Activated T-cell treated with anti-CD3 and anti-CD28 coated beads for 1 hour (primary cell): ENCODE data around the gene PTPRD.

Experiments used
- DNase-seq: peaks from one replicate; pipeline ENCODE4 v3.0.0-alpha.2; 2020; ENCODE audit warnings: low read depth

PTPRD gene

DNA sequence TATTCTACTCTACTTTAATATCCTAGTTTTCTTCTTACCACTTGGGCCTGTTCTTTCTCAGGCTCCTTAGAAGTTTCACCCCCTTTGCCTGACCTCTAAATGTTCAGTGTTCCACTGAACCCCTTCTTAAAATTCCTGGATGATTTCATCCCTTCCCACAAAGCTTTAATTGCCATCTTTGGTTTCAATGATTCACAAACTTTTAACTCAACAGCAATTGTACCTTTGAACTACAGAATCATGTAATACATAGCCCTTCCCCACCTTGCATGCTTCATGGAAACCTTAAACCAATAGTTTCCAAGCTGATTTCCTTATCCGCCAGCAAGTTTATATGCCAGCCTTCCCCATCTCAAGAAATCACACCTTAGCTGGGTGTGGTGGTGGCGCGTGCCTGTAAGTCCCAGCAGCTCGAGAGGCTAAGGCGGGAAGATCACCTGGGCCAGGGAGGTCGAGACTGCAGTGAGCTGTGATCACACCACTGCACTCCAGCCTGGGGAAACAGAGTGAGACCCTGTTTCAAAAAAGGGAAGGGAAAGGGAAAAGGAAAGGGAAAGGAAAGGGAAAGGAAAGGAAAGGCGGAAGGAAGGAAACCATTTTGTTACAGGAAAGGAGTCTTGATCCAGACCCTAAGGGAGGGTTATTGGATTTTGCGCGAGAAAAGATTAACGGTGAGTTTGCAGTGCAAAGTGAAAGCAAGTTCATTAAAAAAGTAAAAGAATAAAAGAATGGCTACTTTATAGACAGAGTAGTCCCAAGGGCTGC lies 1789.5 kb downstream of the PTPRD start:
- DNase-seq = no peak

DNA sequence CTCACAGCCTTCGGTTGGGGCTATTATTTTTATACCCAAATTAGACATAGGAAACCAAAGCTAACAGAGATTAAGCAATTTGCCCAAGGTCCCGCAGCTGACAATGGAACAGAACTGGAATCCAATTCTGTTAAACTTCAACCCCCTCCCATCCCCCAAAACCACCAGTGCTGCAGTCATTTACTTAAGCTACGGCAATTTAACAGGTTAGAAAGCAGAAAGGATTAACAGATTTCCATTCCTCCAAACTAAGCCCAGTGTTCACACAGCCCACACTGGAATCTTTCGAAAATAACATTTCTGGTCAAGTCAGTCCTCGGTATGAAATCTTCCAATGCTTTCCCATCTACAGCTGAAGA lies 1790.2 kb downstream of the PTPRD start:
- DNase-seq = no peak

- DNase-seq = no peak
Observed at GRCh38 chr9:8821910-8822666, 1790.7 kb downstream of the PTPRD start.

DNA sequence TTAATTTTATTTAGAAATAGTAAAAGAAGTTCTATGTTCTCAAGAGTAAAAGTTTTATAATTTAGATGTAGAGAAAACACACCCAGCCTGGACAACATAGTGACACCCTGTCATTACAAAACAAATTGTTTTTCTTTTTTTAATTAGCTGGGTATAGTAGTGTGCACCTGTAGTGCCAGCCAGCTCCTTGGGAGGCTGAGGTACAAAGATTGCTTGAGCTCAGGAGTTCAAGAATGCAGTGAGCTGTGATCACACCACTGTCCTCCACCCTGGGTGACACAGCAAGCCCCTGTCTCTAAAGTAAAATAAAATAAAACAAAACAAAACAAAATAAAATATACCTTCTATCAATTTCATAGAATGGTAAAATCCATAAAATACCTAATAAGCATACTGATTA lies 1795.5 kb downstream of the PTPRD start:
- no peak for DNase-seq

- no peak for DNase-seq
Observed at GRCh38 chr9:8816361-8816760, 1796.4 kb downstream of the PTPRD start.

- DNase-seq = no peak
Observed at GRCh38 chr9:8815931-8816330, 1796.9 kb downstream of the PTPRD start.

- no peak for DNase-seq
Observed at GRCh38 chr9:8815219-8815618, 1797.6 kb downstream of the PTPRD start.

DNA sequence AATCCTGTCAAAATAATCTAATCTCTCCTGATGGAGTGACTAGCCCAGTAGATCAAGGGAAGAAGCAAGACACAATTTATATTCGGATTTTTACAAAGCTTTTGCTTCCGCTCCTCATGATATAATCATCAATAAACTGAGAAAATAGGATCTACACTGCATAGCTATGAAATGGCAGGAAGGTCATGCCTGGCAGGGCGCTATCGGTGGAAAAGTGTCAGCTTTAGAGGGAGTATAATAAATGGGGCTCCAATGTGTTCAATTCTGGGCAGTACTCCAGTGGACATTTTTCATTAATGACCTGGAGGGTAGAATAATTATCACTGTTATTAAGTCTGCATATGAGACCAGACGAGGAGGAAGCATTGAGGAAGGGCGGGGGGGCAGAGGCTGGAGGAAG lies 1799.9 kb downstream of the PTPRD start:
- DNase-seq = no peak

- no peak for DNase-seq
Observed at GRCh38 chr9:8809741-8810140, 1803.1 kb downstream of the PTPRD start.

- DNase-seq = no peak
Observed at GRCh38 chr9:8806150-8806549, 1806.7 kb downstream of the PTPRD start.

- no peak for DNase-seq
Observed at GRCh38 chr9:8804613-8805012, 1808.2 kb downstream of the PTPRD start.

DNA sequence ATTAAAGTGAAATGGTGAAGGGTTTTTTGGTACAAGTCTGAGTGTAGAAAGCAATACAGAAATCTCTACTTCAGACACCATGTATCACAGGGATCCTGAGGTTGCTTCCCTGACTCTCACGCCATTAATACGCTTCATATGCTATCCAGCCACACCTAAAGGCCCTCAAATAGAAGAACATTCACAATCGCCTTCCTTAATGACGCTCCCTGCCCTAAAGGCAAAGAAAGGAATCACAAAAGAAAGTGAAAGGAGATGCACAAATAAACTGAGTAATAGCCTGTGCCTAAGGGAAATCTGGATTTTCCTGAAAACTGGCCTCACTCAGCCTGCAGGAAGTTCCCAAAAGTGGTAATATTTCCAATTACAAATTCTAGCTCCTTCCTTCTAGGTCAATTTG lies 1810.6 kb downstream of the PTPRD start:
- DNase-seq = no peak

DNA sequence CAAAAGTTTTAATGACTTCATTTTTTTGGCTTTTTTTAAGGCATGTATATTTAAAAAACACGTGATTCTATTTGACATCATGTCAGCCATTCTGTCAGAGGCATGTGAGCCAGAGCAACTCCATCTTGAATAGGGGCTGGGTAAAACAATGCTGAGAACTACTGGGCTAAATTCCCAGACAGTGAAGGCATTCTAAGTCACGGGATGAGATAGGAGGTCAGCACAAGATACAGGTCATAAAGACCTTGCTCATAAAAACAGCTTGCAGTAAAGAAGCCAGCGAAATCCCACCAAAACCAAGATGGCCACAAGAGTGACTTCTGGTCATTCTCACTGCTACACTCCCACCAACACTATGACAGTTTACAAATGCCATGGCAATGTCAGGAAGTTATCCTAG lies 1812.6 kb downstream of the PTPRD start:
- DNase-seq = no peak

- DNase-seq = no peak
Observed at GRCh38 chr9:8799615-8800014, 1813.2 kb downstream of the PTPRD start.

- DNase-seq = no peak
Observed at GRCh38 chr9:8799206-8799605, 1813.6 kb downstream of the PTPRD start.

GRCh38 chr9:8784838-8785237 lies 1828.0 kb downstream of the PTPRD start:
- no peak for DNase-seq

DNA sequence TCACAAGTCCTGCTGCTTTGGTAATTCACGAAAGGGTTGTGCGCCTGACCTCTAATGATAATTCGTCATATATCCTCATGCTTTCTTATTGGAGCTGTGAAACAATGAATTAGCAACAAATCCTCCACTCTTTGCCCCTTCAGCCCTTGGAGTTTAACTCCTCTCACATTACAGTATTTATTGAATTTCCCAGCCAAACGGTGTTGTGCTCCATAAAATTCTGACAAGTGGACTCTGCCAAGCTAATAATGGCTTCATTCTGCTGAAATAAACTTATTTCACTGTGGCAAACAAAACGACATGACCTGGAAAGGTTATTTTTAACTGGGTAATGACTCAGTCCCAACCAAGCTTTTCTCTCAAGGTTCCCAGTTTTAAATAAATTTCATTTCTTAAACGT lies 1828.9 kb downstream of the PTPRD start:
- no peak for DNase-seq

GRCh38 chr9:8782237-8782636 lies 1830.6 kb downstream of the PTPRD start:
- DNase-seq = no peak

DNA sequence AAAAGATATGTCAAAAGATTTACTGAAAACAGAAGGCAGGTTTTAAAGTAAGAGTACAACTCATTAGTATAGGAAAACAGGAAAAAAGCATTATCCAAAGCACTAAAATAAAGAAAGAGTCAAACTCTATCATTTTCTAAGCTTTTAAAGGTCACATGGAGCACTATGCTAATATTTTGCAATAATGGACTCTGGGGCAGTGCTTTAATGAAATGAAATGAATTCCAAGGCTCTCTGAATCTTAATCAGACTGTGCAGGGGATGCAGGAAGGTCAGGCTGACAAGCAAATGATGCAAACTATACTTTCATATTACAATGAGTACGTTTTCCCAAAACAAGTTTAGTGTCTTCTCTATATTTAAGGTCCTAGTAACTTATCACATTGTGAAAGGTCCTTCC lies 1831.3 kb downstream of the PTPRD start:
- DNase-seq = no peak

DNA sequence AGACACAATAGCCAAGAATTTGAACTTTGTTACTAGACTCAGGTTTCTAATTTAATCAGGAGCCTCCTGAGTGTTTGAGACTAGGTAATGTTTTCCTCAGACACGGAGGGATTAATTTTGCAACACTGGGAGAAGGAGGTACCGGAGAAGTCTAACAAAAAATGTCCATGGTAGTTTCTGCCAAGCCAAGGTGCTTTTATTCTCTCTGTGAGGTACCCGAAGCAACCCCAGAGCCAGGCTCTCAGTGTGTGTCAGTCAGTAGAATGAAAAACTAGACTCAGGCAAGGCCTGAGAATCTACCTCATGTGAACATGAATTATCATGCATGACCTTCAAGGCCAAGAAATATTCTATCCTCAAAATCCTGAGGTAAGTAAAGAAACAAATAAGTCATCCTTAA lies 1832.4 kb downstream of the PTPRD start:
- no peak for DNase-seq

DNA sequence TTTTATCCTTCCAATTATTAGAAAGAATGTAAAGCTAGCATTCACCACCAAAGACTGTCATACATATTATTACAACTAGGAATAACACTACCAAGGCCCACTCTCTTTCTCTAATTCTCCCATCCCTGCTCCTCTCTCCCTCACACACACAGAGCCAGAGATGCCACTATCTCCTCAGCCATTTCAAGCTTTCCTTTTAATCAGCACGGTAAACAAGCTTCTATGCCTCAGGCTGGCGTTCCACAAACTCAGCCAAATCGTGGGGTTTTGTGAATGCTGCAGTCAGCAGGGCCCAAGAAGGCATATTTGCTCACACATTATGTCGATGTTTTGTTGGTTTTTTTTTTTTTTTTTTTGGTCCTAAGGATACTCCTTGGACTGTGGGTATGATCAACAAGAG lies 1833.3 kb downstream of the PTPRD start:
- DNase-seq = no peak

GRCh38 chr9:8778356-8778755 lies 1834.4 kb downstream of the PTPRD start:
- no peak for DNase-seq

- no peak for DNase-seq
Observed at GRCh38 chr9:8772302-8772701, 1840.5 kb downstream of the PTPRD start.

DNA sequence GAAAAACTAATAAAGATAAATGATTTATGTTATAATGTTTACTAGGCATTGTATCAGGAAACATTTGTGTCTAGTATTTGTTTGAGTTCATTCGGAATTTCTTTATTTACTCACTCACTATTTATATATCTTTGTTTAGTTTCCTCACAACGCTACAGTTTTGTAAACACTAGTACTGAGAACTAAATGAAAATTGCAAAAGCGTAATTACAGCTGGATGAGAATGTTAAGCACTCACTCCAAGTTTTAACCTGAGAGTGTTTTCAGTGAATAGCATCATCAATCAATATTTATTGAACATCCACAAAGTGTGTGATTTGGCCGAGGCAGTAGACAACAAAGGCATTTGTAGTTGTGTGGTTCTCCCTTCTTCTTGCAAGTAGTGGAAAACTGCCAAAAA lies 1843.6 kb downstream of the PTPRD start:
- no peak for DNase-seq
